GM12878 (cell line): ENCODE data around the gene ISLR2. TPM values are rescaled to one million over a fixed set of nuclear protein-coding genes. Genes with fewer than 3 reads are reported as not detected.

Experiments
- ATAC-seq: fragments of 200-7000 bp; cut with Tn5 transposase; 3 replicates; pipeline ENCODE4 v1.9.1; 2020; ENCODE audit warnings: mild to moderate bottlenecking, moderate library complexity
- BruUV-seq: library from RNA; stranded (reverse); fragments of 400-500 nt; replicated peaks from 2 replicates; lab custom pipeline; 2021; lab: Mats Ljungman, UMichigan
- CTCF ChIA-PET: fragments of 300-600 bp; sonication (Branson Sonifier 250); formaldehyde crosslinking; extraction: SDS; loops from one replicate; lab custom pipeline; 2021; ENCODE audit warnings: inconsistent platforms; lab: Yijun Ruan, JAX
- POLR2A ChIA-PET: fragments of 350-600 bp; formaldehyde crosslinking; extraction: SDS; loops from one replicate; lab custom pipeline; 2021; ENCODE audit warnings: inconsistent platforms; lab: Charles Lee
- RAD21 ChIA-PET: fragments of 300-600 bp; sonication (Branson Sonifier 250); formaldehyde crosslinking; loops from one replicate; lab custom pipeline; 2023; ENCODE audit warnings: antibody characterized with exemption; ENCODE audit not compliant: unreplicated experiment; lab: Charles Lee
- SMC1A ChIA-PET: fragments of 300-600 bp; sonication (Branson Sonifier 250); formaldehyde crosslinking; loops from one replicate; lab custom pipeline; 2023; ENCODE audit not compliant: unreplicated experiment, uncharacterized antibody; lab: Charles Lee
- DNase-seq: peaks from one replicate; pipeline ENCODE4 v3.0.0-alpha.2; 2011; ENCODE audit warnings: low read depth, low spot score
- FAIRE-seq: peaks from 3 replicates; lab custom pipeline; 2011; peaks lifted over from hg19 to GRCh38; lab: Jason Lieb, UNC
- H2AFZ ChIP-seq: 2 replicates; pipeline ENCODE4 v1.6.0; 2011; ENCODE audit warnings: low read depth, low read length, control low read depth; ENCODE audit not compliant: control insufficient read depth
- H3K27ac ChIP-seq: 2 replicates; pipeline ENCODE4 v1.5.1; 2011; ENCODE audit warnings: control low read depth; ENCODE audit not compliant: control insufficient read depth, insufficient read depth
- H3K27me3 ChIP-seq, 2 experiments: replicated peaks in 1 of 2; 2 replicates each; pipeline versions ENCODE4 v1.6.0 to v1.6.1; 2011; ENCODE audit warnings: low read length in 1 of 2; ENCODE audit not compliant: control insufficient read depth in 2 of 2, insufficient read depth in 2 of 2
- H3K36me3 ChIP-seq, 2 experiments: 2 replicates each; pipeline ENCODE4 v1.5.1; 2011; ENCODE audit warnings: low read length in 1 of 2; ENCODE audit not compliant: control insufficient read depth in 2 of 2, insufficient read depth in 2 of 2
- H3K4me1 ChIP-seq: 2 replicates; pipeline ENCODE4 v1.6.1; 2011; ENCODE audit warnings: mild to moderate bottlenecking, low read length, moderate library complexity, mixed read lengths; ENCODE audit not compliant: control insufficient read depth, insufficient read depth
- H3K4me2 ChIP-seq: 2 replicates; pipeline ENCODE4 v1.6.0; 2011; ENCODE audit warnings: control low read depth; ENCODE audit not compliant: control insufficient read depth, insufficient read depth
- H3K4me3 ChIP-seq: fragments of 200-600 bp; sonication (generic); 2 replicates; pipeline ENCODE4 v1.5.1; 2016
- H3K79me2 ChIP-seq: 2 replicates; pipeline ENCODE4 v1.6.0; 2011; ENCODE audit warnings: low read length; ENCODE audit not compliant: control insufficient read depth, insufficient read depth
- H3K9ac ChIP-seq: 2 replicates; pipeline ENCODE4 v1.8.0; 2011; ENCODE audit warnings: low read length, control low read depth, mixed read lengths; ENCODE audit not compliant: control insufficient read depth, insufficient read depth
- H3K9me3 ChIP-seq: replicated peaks from 3 replicates; pipeline ENCODE4 v1.5.1; 2011; ENCODE audit warnings: mild to moderate bottlenecking, low read length; ENCODE audit not compliant: control insufficient read depth, insufficient read depth
- H4K20me1 ChIP-seq: 2 replicates; pipeline ENCODE4 v1.6.0; 2011; ENCODE audit not compliant: control insufficient read depth, insufficient read depth
- CHD4 ChIP-seq: fragments of 200-600 bp; sonication (generic); IDR thresholded peaks from 2 replicates; pipeline ENCODE4 v1.6.1; 2016; ENCODE audit warnings: mild to moderate bottlenecking
- IKZF2 ChIP-seq, 2 experiments: fragments of 450-650 bp; IDR thresholded peaks; 2 replicates each; pipeline ENCODE4 v1.6.1; 2017; ENCODE audit warnings: mild to moderate bottlenecking in 2 of 2, moderate library complexity in 2 of 2
- KAT2A ChIP-seq: conservative IDR thresholded peaks from 2 replicates; pipeline ENCODE4 v1.6.1; 2011; ENCODE audit warnings: low read depth, low read length; ENCODE audit not compliant: control insufficient read depth
- SRF ChIP-seq, 2 experiments: IDR thresholded peaks; 2 replicates each; pipeline ENCODE4 v1.6.1; 2011; ENCODE audit warnings: low read depth in 2 of 2, low read length in 2 of 2, mild to moderate bottlenecking in 1 of 2, moderate library complexity in 1 of 2
- SUPT20H ChIP-seq: IDR thresholded peaks from 2 replicates; pipeline ENCODE4 v1.6.1; 2011; ENCODE audit warnings: low read depth, mild to moderate bottlenecking, low read length, moderate library complexity, borderline replicate concordance; ENCODE audit not compliant: control insufficient read depth
- TAF1 ChIP-seq: IDR thresholded peaks from 2 replicates; pipeline ENCODE4 v1.6.1; 2011; ENCODE audit warnings: mild to moderate bottlenecking, low read depth, low read length, borderline replicate concordance
- YBX1 ChIP-seq: fragments of 450-650 bp; IDR thresholded peaks from 2 replicates; pipeline ENCODE4 v1.6.1; 2016; ENCODE audit warnings: antibody characterized with exemption
- ZBTB33 ChIP-seq: fragments of 450-650 bp; IDR thresholded peaks from 2 replicates; pipeline ENCODE4 v1.6.1; 2017; ENCODE audit warnings: mild to moderate bottlenecking
- WGBS: methylation state at CpG from one replicate; pipeline ENCODE4 v1.1.6; 2016; ENCODE audit warnings: low lambda C conversion rate; ENCODE audit not compliant: insufficient replicate concordance, insufficient coverage; ENCODE audit errors: missing lambda C conversion rate; 5-methylcytosine and 5-hydroxymethylcytosine counted together
- in situ Hi-C: fragments of 300-500 bp; cut with MboI; formaldehyde crosslinking; loops from 9 replicates; pipeline ENCODE4 v1.14.3; 2018; ENCODE audit warnings: mixed read lengths
- intact Hi-C: fragments of 100-400 bp; cut with micrococcal nuclease; formaldehyde crosslinking; loops from one replicate; pipeline ENCODE4 v1.14.2; 2022; ENCODE audit not compliant: unreplicated experiment
- polyA plus RNA-seq, 11 experiments: library from polyadenylated mRNA; depleted of rRNA in 4 of 11; unstranded in 6 of 11; stranded (reverse) in 5 of 11; fragments of >200 nt; fragmentation: Nextera tagmentation in 4 of 11; fragmentation: Illumina TruSeq in 1 of 11; extraction: Ambion mirVana in 4 of 11; extraction: Trizol in 1 of 11; gene quantifications; 1 replicate in 1 of 11; 2 replicates in 10 of 11; pipeline versions ENCODE4 v1.2.1 to v1.2.3, GENCODE V29; 2011 to 2016; ENCODE audit warnings: inconsistent platforms in 2 of 11, missing spikeins in 2 of 11, low read depth in 1 of 11
- total RNA-seq, 4 experiments: library from RNA; depleted of rRNA in 3 of 4; stranded (reverse); fragments of >200 nt in 3 of 4; fragmentation: Illumina TruSeq in 1 of 4; extraction: Trizol in 1 of 4; gene quantifications; 2 replicates each; pipeline versions ENCODE4 v1.2.1 to v1.2.3, GENCODE V29; 2013 to 2021

The ISLR2 gene
- total and polyA plus RNA-seq, 10 of the 15 experiments (the other 5 are each of a cell fraction or from before 2014, with no cell fraction given), result 0.04 to 0.21 (median 0.07) TPM; not detected in 4

GRCh38 chr15:74120426-74120825 lies 10.0 kb upstream of the ISLR2 start:
- in situ Hi-C loops, result loop anchor here (5.0 to 10.0 kb wide), 2 partner anchors 187 to 1154 kb away; no protein-coding TSS in a partner anchor
- no TSS peak for BruUV-seq
- intact Hi-C loops, result no loop called here
- ChIA-PET CTCF (no interaction called here), RAD21 (no interaction called here), POLR2A (no interaction called here), SMC1A (no interaction called here)
- TF ChIP-seq SUPT20H, result no peak
- no peak for TF ChIP-seq SRF (IDR thresholded peaks at IDR 0.05; ENCODE audit: low read depth in 2 of 2, low read length in 2 of 2)
- TF ChIP-seq CHD4, result no peak
- no peak for TF ChIP-seq TAF1
- no peak for TF ChIP-seq KAT2A
- no peak for TF ChIP-seq YBX1
- no peak for TF ChIP-seq ZBTB33
- no peak for TF ChIP-seq IKZF2 (IDR thresholded peaks at IDR 0.05)
- no peak overlapping the region for H3K4me3 ChIP-seq
- no peaks in the 10 kb centered on the region for H4K20me1 ChIP-seq
- no peak overlapping the region for H3K27ac ChIP-seq
- no peaks in the 10 kb centered on the region for H3K36me3 ChIP-seq
- no peak overlapping the region for H2AFZ ChIP-seq
- H3K4me1 ChIP-seq, result peaks cover 20% of the 10 kb centered on the region
- no peak overlapping the region for H3K9ac ChIP-seq
- DNase-seq (no peak), ATAC-seq (no peak), FAIRE-seq (no peak)
- no peaks in the 10 kb centered on the region for H3K9me3 ChIP-seq
- no peaks in the 10 kb centered on the region for H3K79me2 ChIP-seq
- peaks cover 0 to 1% of the 10 kb centered on the region in 2 experiments; a peak in 2 of 4 replicates for H3K27me3 ChIP-seq
- 71% methylated on average over 6 of the region's 6 CpGs for WGBS
- no peak overlapping the region for H3K4me2 ChIP-seq
